ENCODE data around the gene FBRSL1.

Gene FBRSL1

DNA sequence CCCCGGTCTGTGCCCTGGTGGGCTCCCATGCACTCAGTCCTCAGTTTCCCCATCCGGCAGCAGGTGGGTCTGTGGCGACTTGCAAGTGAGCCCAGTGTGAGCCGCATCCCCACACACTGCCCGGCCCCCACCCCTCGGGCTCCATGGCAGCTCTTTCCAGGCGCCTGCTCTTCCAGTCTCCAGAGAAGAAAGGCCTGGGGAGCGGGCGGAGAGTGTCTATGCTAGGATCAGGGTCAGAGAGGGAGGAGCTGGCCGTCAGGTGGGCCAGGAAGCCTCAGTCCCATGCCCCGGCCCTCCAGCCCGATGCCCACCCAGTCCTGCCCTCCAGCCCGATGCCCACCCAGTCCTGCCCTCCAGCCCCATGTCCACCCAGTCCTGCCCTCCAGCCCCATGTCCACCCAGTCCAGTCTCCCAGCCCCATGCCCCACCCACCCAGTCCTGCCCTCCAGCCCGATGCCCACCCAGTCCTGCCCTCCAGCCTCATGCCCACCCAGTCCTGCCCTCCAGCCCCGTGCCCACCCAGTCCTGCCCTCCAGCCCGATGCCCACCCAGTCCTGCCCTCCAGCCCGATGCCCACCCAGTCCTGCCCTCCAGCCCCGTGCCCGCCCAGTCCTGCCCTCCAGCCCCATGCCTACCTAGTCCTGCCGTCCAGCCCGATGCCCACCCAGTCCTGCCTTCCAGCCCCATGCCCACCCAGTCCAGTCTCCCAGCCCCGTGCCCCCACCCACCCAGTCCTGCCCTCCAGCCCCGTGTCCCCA, 49.2 kb downstream of the FBRSL1 start:
- no peak for DNase-seq (ENCODE audit: low read depth)
- TF ChIP-seq, protein P1, sequence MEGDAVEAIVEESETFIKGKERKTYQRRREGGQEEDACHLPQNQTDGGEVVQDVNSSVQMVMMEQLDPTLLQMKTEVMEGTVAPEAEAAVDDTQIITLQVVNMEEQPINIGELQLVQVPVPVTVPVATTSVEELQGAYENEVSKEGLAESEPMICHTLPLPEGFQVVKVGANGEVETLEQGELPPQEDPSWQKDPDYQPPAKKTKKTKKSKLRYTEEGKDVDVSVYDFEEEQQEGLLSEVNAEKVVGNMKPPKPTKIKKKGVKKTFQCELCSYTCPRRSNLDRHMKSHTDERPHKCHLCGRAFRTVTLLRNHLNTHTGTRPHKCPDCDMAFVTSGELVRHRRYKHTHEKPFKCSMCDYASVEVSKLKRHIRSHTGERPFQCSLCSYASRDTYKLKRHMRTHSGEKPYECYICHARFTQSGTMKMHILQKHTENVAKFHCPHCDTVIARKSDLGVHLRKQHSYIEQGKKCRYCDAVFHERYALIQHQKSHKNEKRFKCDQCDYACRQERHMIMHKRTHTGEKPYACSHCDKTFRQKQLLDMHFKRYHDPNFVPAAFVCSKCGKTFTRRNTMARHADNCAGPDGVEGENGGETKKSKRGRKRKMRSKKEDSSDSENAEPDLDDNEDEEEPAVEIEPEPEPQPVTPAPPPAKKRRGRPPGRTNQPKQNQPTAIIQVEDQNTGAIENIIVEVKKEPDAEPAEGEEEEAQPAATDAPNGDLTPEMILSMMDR (IDR thresholded peaks at IDR 0.05; ENCODE audit: low read depth, low read length) = no peak
- no peak for TF ChIP-seq MYC (IDR thresholded peaks at IDR 0.05; ENCODE audit: low read depth, low read length)
- TF ChIP-seq POLR2A (IDR thresholded peaks at IDR 0.05; ENCODE audit: extremely low read depth, insufficient read length) = no peak
- TF ChIP-seq, protein P2, sequence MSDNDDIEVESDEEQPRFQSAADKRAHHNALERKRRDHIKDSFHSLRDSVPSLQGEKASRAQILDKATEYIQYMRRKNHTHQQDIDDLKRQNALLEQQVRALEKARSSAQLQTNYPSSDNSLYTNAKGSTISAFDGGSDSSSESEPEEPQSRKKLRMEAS (IDR thresholded peaks at IDR 0.05; ENCODE audit: low read depth, low read length) = no peak
- H3K4me3 ChIP-seq (ENCODE audit: low read depth, low read length) = no peak overlapping the region

DNA sequence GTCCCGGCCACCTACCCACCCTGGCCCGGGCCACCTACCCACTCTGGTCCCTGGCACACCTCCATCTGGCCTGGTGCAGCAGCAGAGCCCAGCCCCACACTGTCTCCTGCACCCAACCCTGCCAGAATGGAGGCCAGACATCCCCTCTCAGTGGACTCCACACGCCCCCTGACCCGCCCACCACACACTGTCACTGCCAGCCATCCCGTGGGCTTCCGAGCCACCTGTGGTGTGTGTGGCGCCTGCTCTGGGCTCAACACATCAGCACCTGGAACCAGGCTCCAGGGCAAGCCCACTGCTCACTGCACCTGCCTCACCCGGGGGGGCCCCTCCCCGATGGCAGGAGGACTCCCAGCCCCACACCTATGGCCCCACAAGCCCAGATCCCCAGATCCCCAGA, 50.5 kb downstream of the FBRSL1 start:
- DNase-seq (ENCODE audit: low read depth) = no peak
- no peak overlapping the region for H3K4me3 ChIP-seq (ENCODE audit: low read depth, low read length)
- TF ChIP-seq MYC (IDR thresholded peaks at IDR 0.05; ENCODE audit: low read depth, low read length) (no peak), POLR2A (IDR thresholded peaks at IDR 0.05; ENCODE audit: extremely low read depth, insufficient read length) (no peak)
- TF ChIP-seq, protein P2 (IDR thresholded peaks at IDR 0.05; ENCODE audit: low read depth, low read length) = no peak
- TF ChIP-seq, protein P1 (IDR thresholded peaks at IDR 0.05; ENCODE audit: low read depth, low read length) = no peak

DNA sequence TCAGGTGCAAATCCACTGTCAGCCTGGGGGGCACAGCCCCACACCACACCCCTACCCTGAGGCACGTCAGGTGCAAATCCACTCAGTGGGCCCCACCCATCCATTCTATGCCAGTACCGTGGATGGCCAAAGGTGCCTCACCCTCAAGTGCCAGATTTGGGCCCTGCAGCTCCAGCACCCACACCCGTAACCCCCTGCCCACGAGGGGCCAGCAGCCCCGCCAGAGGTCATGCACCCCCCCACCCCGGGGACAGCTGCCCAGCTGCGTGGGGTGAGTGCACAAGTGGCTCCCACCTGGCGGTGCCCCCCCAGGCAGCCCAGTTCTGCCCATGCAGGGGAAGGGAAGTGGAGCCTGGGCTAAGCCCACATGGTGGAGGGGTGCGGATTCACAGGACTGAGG, 51.2 kb downstream of the FBRSL1 start:
- TF ChIP-seq MYC (IDR thresholded peaks at IDR 0.05; ENCODE audit: low read depth, low read length) (no peak), POLR2A (IDR thresholded peaks at IDR 0.05; ENCODE audit: extremely low read depth, insufficient read length) (no peak)
- TF ChIP-seq, protein P1 (IDR thresholded peaks at IDR 0.05; ENCODE audit: low read depth, low read length) = no peak
- TF ChIP-seq, protein P2 (IDR thresholded peaks at IDR 0.05; ENCODE audit: low read depth, low read length) = no peak
- no peak overlapping the region for H3K4me3 ChIP-seq (ENCODE audit: low read depth, low read length)
- DNase-seq (ENCODE audit: low read depth) = no peak

DNA sequence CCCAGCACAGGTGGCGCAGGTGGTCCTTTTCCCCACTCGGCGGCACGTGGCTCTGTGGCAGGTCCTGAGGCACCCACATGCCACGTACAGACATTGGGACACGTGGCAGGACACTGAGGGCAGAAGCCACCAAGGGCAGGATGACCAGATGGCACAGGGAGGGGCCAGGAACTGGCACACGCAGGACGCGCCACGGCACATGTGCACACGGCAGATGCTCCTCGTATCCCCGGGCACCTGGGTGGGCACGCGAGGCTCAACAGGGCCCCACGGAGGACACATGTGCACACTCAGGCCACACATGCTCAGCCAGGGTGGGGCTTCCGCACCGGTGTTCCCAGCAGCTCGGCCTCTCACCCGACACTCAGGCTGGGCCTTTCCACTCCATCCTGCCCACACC, 52.0 kb downstream of the FBRSL1 start:
- DNase-seq (ENCODE audit: low read depth) = no peak
- TF ChIP-seq, protein P2 (IDR thresholded peaks at IDR 0.05; ENCODE audit: low read depth, low read length) = no peak
- TF ChIP-seq MYC (IDR thresholded peaks at IDR 0.05; ENCODE audit: low read depth, low read length) = no peak
- no peak for TF ChIP-seq POLR2A (IDR thresholded peaks at IDR 0.05; ENCODE audit: extremely low read depth, insufficient read length)
- TF ChIP-seq, protein P1 (IDR thresholded peaks at IDR 0.05; ENCODE audit: low read depth, low read length) = no peak

DNA sequence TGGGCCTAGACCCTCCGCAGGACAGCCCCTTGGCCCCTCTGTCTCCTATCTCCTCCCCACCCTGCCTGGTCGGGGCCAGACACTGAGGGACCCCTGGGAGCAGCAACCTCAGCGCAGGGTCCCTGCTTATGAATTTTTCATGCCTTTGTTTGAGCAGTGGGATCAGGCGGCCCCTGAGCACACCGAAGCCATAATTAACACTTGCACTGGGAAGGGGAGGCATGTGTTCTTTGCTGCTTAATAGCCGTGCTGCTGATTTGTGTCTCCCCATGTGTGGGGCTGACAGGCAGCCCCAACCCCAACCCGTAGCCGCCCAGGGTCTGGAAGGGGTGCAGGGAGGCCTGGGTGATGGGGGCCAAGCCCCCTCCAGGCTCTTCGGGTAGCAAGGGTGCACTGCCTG, 52.7 kb downstream of the FBRSL1 start:
- TF ChIP-seq POLR2A (IDR thresholded peaks at IDR 0.05; ENCODE audit: extremely low read depth, insufficient read length) (no peak), MYC (IDR thresholded peaks at IDR 0.05; ENCODE audit: low read depth, low read length) (no peak)
- TF ChIP-seq, protein P1 (IDR thresholded peaks at IDR 0.05; ENCODE audit: low read depth, low read length) = no peak
- TF ChIP-seq, protein P2 (IDR thresholded peaks at IDR 0.05; ENCODE audit: low read depth, low read length) = no peak
- no peak for DNase-seq (ENCODE audit: low read depth)
- no peak overlapping the region for H3K4me3 ChIP-seq (ENCODE audit: low read depth, low read length)

More for the DNA sequence above, 52.0 kb downstream of the FBRSL1 start:
- no peak overlapping the region for H3K4me3 ChIP-seq (ENCODE audit: low read depth, low read length)
